Right cardiac atrium (tissue), 5 donors: ENCODE results near the gene ARHGAP44. TPM values are rescaled to one million over a fixed set of nuclear protein-coding genes. Genes with fewer than 3 reads are reported as not detected.
A peak's percentile ranks its signal among the peaks of the same experiment; 100 is the strongest.

Experiments
- ATAC-seq, 2 donors: fragments of 200-7000 bp; cut with Tn5 transposase; one replicate each; pipeline versions ENCODE4 v1.8.0 to v1.9.1; 2020; ENCODE audit warnings: moderate library complexity in 2 of 2, mild to moderate bottlenecking in 1 of 2
- DNase-seq, 3 donors: peaks; one replicate each; pipeline ENCODE4 v3.0.0-alpha.2; 2020
- H3K27ac ChIP-seq: one replicate; pipeline ENCODE4 v1.5.1; 2013; ENCODE audit warnings: mild to moderate bottlenecking, low read length, control low read depth, moderate library complexity
- H3K27me3 ChIP-seq: one replicate; pipeline ENCODE4 v1.6.1; 2013; ENCODE audit not compliant: control insufficient read depth, insufficient read depth
- H3K4me1 ChIP-seq: one replicate; pipeline ENCODE4 v1.6.1; 2013; ENCODE audit warnings: low read length; ENCODE audit not compliant: control insufficient read depth, insufficient read depth
- H3K4me3 ChIP-seq: one replicate; pipeline ENCODE4 v1.5.1; 2013; ENCODE audit warnings: low read length, control low read depth
- H3K9me3 ChIP-seq: one replicate; pipeline ENCODE4 v1.6.1; 2013; ENCODE audit warnings: low read length; ENCODE audit not compliant: control insufficient read depth
- WGBS: extraction: QIAGEN DNeasy Blood & Tissue Kit; methylation state at CpG from one replicate; pipeline ENCODE4 v1.1.7; 2013; 5-methylcytosine and 5-hydroxymethylcytosine counted together
- intact Hi-C, 4 donors: fragments of 100-400 bp; cut with DNase I; formaldehyde crosslinking; loops; one replicate each; pipeline versions ENCODE4 v1.11.0 to v1.14.0; 2022 to 2023
- polyA plus RNA-seq: library from polyadenylated mRNA; stranded (reverse); fragments of 200-250 nt; gene quantifications from one replicate; pipeline ENCODE4 v1.2.3, GENCODE V29; 2013
- total RNA-seq, 4 donors: library from RNA; stranded (reverse); fragmentation: NEBNext Ultra II Directional; extraction: Animal tissue kit (Norgen Biotek cat#: 25700); gene quantifications; one replicate each; pipeline ENCODE4 v1.2.1, GENCODE V29; 2021
- donor health status: healthy with polysubstance abuse.
- donor health status: DM: no; HTN: yes; CAD: no.
- donor health status: DM: no; HTN: no; CAD: no.
- donor health status: DM: no; HTN: yes; CAD: no; lungs with severe emphysema.
- donor health status: DM: yes; HTN: yes; CAD: no.

Gene ARHGAP44
- total and polyA plus RNA-seq, 5 donors, result 6.7 to 13.6 (median 11.3) TPM

GRCh38 chr17:12979826-12980500 is 190.7 kb downstream of the ARHGAP44 start:
- 89% methylated on average over 12 of the region's 12 CpGs for WGBS
- no peaks in the 10 kb centered on the region for H3K27me3 ChIP-seq
- no peaks in the 10 kb centered on the region for H3K9me3 ChIP-seq
- H3K4me1 ChIP-seq, result no peaks in the 10 kb centered on the region
- H3K4me3 ChIP-seq, result no peak overlapping the region
- no peak overlapping the region for H3K27ac ChIP-seq
- no peak for DNase-seq
- intact Hi-C loops, result no loop called here
- no peak for ATAC-seq

GRCh38 chr17:12982224-12982623 is 192.9 kb downstream of the ARHGAP44 start:
- WGBS, result 55% methylated on average over 6 of the region's 6 CpGs
- H3K4me1 ChIP-seq, result peaks cover 7% of the 10 kb centered on the region
- no peak overlapping the region for H3K4me3 ChIP-seq
- H3K27me3 ChIP-seq, result no peaks in the 10 kb centered on the region
- H3K27ac ChIP-seq, result no peak overlapping the region
- DNase-seq (no peak), ATAC-seq (no peak)
- H3K9me3 ChIP-seq, result no peaks in the 10 kb centered on the region
- intact Hi-C loops, result no loop called here

- H3K4me1 ChIP-seq, result peaks cover 7% of the 10 kb centered on the region
- peak overlapping the region; percentile 76 for H3K27ac ChIP-seq
- intact Hi-C loops, result no loop called here
- no peaks in the 10 kb centered on the region for H3K9me3 ChIP-seq
- H3K4me3 ChIP-seq, result no peak overlapping the region
- peak; percentile 83 to 85 (median 84) for DNase-seq
- peak; percentile 85 to 87 for ATAC-seq
- 54% methylated on average over 21 of the region's 21 CpGs for WGBS
- no peaks in the 10 kb centered on the region for H3K27me3 ChIP-seq
Observed at GRCh38 chr17:12983991-12984884, 194.9 kb downstream of the ARHGAP44 start.

- Histone ChIP-seq H3K9me3 (no peaks in the 10 kb centered on the region), H3K4me1 (peaks cover 7% of the 10 kb centered on the region), H3K4me3 (no peak overlapping the region), H3K27ac (peak overlapping the region; percentile 70), H3K27me3 (no peaks in the 10 kb centered on the region)
- WGBS, result 29% methylated on average over 14 of the region's 14 CpGs
- intact Hi-C loops, result no loop called here
- DNase-seq (peak in 1 of 3 donors; percentile 67), ATAC-seq (peak; percentile 37 to 52)
Observed at GRCh38 chr17:12985431-12986293, 196.4 kb downstream of the ARHGAP44 start.

- Histone ChIP-seq H3K9me3 (no peaks in the 10 kb centered on the region), H3K4me3 (no peak overlapping the region), H3K27ac (no peak overlapping the region), H3K27me3 (no peaks in the 10 kb centered on the region), H3K4me1 (peaks cover 7% of the 10 kb centered on the region)
- no peak for ATAC-seq
- no peak for DNase-seq
- intact Hi-C loops, result no loop called here
- 75% methylated on average over 12 of the region's 12 CpGs for WGBS
Observed at GRCh38 chr17:12987120-12987519, 197.8 kb downstream of the ARHGAP44 start.

- ATAC-seq (peak; percentile 77 to 78), DNase-seq (peak; percentile 73 to 89 (median 88))
- H3K27ac ChIP-seq, result peak overlapping the region; percentile 28
- H3K27me3 ChIP-seq, result no peaks in the 10 kb centered on the region
- intact Hi-C loops, result loop anchor here in 1 of 4 donors (10.0 kb wide), 1 partner anchor 445 kb away; no protein-coding TSS in a partner anchor
- no peaks in the 10 kb centered on the region for H3K9me3 ChIP-seq
- 71% methylated on average over 25 of the region's 25 CpGs for WGBS
- no peak overlapping the region for H3K4me3 ChIP-seq
- peaks cover 7% of the 10 kb centered on the region for H3K4me1 ChIP-seq
Observed at GRCh38 chr17:12990041-12990808, 200.9 kb downstream of the ARHGAP44 start.

- Histone ChIP-seq H3K9me3 (no peaks in the 10 kb centered on the region), H3K4me3 (no peak overlapping the region), H3K4me1 (peaks cover 3% of the 10 kb centered on the region), H3K27me3 (no peaks in the 10 kb centered on the region), H3K27ac (no peak overlapping the region)
- no peak for DNase-seq
- 95% methylated on average over 12 of the region's 12 CpGs for WGBS
- intact Hi-C loops, result loop anchor here in 1 of 4 donors (10.0 kb wide), 1 partner anchor 446 kb away; no protein-coding TSS in a partner anchor
- ATAC-seq, result no peak
Observed at GRCh38 chr17:12990926-12991325, 201.6 kb downstream of the ARHGAP44 start.

GRCh38 chr17:12992676-12993075 is 203.4 kb downstream of the ARHGAP44 start:
- WGBS, result 95% methylated on average over 14 of the region's 14 CpGs
- DNase-seq, result no peak
- Histone ChIP-seq H3K27me3 (no peaks in the 10 kb centered on the region), H3K4me1 (no peaks in the 10 kb centered on the region), H3K4me3 (no peak overlapping the region), H3K27ac (no peak overlapping the region), H3K9me3 (no peaks in the 10 kb centered on the region)
- no peak for ATAC-seq
- intact Hi-C loops, result loop anchor here in 1 of 4 donors (10.0 kb wide), 1 partner anchor 448 kb away; no protein-coding TSS in a partner anchor

GRCh38 chr17:12993631-12994030 is 204.3 kb downstream of the ARHGAP44 start:
- no peak overlapping the region for H3K27ac ChIP-seq
- intact Hi-C loops, result loop anchor here in 1 of 4 donors (10.0 kb wide), 1 partner anchor 449 kb away; no protein-coding TSS in a partner anchor
- DNase-seq (no peak), ATAC-seq (no peak)
- no peak overlapping the region for H3K4me3 ChIP-seq
- no peaks in the 10 kb centered on the region for H3K27me3 ChIP-seq
- WGBS, result 92% methylated on average over 14 of the region's 14 CpGs
- H3K4me1 ChIP-seq, result no peaks in the 10 kb centered on the region
- H3K9me3 ChIP-seq, result no peaks in the 10 kb centered on the region
